ENCODE data around the gene HLA-DMA.
A peak's percentile ranks its signal among the peaks of the same experiment; 100 is the strongest.

HLA-DMA gene

DNA sequence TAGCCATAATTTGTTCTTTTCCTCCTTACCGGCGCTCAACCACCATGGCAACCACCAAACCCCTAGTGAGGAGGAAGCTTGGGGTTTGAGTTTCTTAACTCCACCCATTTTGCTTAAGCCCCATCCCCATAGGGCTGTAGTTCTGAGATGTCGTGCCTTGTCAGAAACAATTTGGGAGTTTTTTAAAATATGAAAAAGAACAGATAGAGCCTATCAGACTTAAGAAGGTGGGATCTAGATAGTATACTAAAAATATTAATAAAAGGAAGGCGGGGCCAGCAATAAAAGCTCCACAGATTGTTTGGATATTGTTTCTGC is 21.1 kb upstream of the HLA-DMA start:
- no peak for DNase-seq

DNA sequence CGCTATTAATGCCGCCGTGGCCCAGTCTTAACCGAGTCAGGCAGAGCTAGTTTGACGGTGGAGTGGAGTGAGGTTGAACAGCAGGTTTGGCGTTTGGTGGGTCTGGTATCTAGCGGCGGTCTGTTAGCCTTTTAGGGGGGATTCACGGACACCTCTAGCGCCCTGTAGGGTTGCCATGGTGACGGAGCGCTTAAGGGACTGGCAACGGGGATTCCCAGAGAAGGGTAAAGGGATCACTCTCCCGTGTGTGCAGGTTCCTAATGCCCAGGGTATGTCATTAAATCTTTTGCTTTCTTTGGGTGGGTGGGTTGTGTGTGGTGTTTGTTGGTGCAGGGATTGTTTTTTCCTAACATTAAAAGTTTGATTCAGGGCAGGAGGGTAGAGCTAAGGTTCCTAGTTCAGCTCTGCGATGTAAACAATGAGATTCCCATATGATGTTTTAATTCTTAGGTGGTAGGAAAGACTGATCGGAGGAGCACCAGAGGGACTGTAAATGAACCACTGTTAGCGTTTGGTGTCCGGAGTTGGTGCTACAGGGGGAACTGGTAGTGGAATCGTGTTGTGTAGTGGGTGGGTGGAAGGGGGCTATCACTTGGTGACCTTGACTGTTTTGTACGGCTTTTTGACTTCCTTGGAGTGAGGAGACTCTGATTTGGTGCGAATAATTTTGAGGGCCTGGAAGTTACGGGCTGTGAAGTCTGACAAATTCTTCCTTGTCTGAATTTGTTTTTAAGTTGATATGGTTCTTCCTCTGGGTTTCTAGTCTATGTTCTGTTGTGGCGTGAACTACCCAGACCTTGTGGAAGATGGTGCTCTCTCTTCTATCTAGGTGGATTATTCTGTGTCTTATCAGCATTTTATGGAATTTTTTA is 20.5 kb upstream of the HLA-DMA start:
- peak; percentile 41 for DNase-seq

DNA sequence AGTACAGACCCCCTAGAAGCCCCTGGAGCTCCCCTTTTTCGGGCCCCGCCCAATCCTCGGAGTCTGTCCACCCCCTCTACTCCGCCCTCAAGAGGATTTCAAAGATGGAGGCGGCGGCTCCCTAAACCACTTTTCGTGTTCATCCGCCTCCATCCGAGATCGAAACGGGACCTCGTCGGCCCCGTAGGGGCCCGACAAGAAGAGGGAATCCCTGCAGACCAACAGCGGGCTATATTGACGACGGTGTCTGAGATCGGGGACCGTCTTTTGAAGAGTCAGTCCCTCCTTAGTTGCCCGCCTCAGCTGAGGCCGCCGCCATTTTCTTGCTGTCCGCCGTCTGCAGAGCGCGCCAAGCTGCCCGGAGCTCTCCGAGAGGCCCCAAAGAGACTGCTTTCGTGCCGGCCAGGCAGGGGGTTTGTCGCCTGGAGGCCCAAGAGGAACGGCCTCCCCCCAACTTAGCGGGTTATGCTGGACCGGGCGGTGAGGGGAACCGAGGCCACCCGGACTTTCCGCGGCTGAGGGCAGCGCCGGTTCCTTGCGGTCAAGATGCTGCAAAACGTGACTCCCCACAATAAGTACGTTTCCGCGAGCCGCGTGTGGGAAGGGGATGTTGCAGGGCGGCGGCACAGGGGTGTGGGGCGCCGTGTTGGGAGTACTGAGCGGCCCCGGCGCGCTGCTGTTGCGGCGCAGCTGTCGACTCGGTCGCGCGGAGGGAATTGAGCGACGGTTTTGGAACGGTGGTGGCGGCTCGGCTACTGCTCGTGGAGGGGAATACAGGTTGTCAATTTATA is 19.7 kb upstream of the HLA-DMA start:
- peak; percentile 50 for DNase-seq

DNA sequence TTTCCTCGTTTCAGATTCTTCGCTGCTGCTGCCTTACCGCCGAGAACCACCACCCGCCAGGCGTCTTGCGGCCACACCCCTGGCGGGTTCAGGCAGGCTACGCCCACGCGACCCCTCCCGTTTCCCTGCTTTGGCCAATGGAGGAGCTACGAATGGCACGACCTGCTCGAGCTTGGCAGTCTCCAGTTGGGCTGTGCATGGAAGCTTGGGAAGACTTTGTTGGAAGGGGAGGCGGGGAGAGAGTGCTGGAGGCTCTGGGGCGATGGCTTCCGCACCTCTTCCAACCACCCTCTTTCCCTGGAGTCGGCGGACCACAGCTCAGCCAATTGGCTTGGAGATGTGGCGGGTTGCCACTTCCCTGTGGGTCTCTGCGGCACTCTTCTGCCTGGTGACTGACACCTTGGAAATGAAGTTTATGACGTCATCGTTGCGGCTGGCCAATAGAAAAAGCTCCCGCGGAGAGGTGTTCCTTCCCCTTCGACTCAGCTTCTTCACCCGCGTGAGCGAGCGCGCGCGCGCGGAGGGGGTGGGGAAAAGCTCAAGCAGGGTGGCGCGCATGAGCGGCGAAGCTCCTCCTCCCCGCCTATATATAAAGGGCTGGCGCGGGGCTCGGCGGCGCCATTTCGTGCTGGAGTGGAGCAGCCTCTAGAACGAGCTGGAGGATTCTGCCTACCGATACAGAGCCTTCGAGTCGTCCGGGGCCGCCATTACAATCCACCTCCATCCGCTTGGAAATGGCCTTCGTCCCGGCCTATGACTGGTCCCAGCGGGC is 18.9 kb upstream of the HLA-DMA start:
- DNase-seq = peak; percentile 98

DNA sequence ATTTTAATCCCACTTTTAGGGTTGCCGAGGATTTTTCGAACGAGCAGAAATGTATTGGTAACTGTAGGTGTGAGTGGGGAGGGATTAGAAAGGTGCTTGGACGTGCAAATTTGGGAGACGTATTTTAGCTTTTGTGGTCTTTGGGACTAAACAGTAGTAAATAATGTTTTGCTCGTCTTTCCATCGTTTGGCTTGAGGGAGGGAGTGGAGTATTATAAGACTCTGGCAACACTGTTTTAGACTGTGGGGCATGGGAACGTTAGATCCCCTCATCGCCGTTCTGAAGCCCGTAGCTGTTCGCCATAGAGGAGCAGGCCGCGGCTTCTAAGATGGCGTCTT is 18.3 kb upstream of the HLA-DMA start:
- no peak for DNase-seq

DNA sequence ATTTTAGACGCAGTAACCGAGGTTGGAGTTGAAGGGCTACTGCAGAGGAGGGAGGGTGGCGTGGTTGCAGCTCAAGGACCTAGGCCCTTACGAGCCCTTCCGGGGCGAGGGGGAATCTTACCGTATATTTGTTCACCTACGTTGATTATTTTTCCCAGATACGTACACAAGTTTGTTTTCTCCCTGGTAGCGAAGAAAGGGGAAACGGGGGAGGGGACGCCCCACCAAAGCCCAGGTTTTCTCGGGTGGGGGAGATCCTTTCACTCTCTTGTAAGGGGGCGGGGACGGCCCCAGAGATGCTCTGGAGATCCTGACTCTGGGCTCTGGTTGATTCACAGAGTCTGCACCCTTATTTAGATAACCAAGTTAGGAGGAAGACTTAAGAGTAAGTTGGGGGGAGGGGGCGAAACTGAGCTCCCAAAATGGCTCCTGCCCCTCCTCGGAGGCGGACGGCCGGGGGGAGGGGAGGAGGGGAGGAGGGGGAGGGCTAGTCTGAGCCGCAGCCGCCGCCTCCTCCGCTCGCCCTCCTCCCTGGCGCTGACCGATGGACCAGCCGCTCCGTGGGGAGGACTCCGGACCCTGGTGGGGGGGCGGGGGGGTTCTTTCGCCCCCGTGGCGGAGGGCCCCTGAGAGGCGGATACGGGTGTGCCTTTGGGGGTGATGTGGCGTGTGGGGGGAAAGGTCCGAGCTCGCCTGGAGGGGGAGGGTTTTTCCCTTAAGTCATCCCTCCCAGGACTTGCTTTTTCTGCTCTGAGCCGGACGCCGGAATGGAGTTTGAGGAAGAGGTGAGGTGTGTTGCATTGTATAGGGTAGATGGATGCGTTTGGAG is 17.7 kb upstream of the HLA-DMA start:
- DNase-seq = peak; percentile 86

DNA sequence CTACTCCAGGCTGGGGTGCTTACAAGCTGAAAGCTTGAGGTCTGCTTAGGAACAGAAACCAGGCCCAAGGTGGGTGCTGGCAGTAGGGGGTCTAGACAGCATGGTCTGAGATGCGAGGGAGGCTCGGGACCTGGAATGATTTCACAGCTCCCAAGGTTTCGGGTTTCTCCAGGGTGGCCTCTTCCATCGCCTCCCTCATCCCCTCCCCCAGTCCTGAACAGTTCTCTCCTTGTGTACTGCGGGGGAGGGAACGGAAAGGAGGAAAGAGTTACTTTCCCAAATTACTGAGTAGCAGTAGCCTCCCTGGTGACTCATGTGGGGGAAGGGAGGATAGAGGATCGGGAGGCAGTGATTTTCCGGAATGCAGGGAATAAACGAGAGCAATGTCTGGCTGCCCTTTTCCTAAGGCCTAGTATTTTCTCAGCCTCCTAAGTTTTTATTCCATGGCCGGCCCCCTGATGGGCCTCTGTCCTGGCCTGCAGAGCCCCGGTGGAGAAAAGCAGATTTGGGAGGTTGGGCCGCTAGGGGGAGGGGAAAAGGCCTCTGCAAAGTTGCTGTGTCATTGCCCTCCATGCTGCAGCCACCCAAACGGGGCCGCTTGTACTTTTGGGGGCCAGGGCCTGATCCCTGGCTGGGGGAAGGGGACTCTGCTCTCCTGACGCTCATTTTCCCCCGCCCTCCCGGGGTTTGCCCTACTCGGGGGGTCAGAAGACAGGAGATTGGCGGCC is 17.0 kb upstream of the HLA-DMA start:
- peak; percentile 83 for DNase-seq

DNA sequence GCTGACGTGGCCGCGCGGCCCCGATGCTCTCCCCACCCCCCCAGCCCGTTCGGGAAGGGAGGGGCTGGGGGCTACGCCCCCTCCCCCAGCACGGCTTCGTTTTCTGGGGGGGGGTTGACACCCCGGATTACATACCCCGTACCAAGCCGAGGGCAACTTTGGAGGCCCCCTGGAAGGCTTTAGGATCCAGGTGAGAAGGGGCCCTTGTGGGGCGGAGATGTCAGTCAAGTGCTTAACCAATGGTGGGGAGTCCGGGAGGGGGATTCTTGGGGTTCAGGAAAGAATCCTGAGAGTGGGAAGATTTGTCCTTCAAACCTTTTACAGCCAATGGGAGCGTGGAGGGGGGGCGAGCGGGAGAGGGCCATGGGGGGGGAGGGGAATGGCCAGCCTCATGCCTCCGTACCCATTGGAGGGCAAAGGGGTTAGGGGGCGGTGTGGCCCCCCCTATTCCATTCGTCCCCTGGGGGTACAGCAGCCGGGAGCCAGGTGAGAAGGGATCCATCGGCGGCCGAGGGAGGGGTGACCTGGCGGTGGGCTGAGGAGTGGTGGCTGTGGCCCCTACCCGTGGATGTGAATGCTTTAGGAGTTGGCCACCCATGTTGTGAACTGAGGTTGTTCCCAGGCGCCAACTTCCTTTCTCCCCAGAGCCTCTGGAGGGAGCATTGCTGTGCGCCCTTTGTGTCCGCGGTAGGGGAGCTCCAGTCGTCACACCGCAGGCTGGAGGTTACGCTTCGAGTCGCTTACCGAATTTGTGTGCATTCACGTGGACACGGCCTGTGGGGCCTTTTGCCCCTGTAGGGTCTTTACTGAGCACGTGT is 16.2 kb upstream of the HLA-DMA start:
- DNase-seq = peak; percentile 79

DNA sequence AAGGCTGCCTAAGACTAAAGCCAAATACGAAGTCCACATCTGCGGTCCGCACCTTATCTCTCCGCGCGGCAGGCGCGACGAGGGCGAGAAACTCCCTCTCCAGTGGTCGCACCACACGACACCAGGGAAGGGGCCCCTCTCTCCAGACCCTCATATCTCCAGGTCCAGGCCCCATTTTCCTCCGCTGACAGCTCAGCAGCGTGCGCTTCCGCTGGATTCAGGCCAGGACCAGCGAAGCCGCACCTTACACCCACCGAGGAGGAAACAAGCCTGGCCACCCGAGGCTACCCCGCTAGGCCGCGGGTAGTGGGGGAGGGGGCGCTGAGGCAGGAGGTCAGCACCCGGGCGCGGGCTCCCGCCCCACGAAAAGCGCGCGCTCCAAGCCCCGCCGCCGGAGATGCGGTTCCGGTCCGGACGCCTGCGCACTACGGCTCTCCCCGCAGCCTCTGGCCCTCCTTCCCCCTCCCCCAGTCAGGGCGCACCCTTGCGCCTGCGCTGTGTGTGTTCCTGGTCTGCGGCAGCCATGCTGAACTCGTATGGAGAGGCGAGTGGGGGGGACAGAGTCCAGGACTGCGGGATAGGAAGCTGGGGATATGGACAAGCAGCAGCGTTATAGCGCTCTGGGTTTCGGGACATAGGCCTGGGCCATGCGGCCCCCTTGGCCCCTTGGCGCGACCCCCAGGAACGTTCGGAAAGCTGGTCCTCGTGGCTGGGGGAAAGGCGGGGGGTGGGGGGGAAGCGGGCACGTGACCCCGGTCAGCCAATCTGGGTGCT is 15.4 kb upstream of the HLA-DMA start, which contains the start of gene BRD2:
BRD2 (plus strand) TSS at position 502 of the 774 bp plus-strand sequence. CDS start 4,305 bp downstream, outside the sequence.
- DNase-seq = peak; percentile 97

DNA sequence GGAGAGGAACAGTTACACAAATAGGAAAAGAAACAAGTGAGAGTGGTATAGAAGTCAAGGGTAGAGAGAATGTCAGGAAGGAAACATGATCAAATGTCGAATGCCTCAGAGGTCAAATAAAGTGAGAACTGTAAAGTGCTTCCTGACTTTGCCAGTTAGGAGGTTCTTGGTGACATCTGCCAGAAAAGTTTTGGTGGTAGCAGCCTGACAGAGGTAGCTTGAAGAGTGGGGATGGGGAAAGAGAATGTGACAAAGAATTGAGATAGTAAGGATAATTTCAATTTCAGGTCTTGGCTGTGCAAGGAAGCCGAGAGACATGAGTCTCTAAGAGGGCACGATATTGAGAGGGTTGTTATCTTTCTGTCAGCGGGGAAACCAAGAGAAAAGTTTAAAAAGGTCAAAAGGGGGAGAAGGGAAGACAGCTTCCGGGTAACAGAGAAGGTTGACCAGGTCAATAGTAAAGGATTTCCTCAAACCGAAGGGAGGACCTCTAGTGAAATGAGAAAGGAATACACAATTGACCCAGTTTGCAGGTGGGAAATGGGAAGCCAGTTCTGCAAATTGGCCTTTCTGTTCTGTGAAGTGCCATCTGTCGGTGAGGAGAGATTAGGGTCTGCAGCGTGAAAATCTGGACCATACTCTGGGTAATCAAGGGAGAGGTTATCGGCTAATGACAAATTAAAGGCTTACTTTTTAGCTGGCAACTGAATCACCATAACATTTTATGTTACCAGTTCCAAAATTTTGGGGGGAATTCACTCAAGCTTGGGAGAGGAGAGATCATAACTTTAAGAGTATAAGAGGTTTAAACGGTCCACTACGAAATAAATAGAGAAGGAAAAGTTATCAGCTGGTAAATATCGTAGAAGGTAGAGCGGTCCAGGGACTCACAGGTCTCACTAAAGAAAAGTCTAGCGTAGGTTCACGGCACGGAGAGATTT is 14.5 kb upstream of the HLA-DMA start:
- DNase-seq = no peak

DNA sequence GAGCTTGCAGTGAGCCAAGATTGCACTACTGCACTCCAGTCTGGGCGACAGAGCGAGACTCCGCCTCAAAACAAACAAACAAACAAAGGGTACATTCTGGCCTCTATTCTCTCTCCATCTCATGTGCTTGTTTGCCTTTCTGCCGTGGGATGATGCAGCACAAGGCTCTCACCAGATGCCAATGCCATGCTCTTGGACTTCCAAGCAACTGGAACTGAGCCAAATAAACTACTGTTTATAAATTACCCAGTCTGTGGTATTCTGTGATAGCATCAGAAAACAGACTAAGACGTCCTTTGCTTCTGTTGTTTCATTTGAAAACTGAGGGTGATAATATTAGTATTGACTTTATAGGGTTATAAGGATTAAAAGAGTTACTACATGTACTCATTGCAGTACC is 11.9 kb upstream of the HLA-DMA start:
- no peak for DNase-seq

DNA sequence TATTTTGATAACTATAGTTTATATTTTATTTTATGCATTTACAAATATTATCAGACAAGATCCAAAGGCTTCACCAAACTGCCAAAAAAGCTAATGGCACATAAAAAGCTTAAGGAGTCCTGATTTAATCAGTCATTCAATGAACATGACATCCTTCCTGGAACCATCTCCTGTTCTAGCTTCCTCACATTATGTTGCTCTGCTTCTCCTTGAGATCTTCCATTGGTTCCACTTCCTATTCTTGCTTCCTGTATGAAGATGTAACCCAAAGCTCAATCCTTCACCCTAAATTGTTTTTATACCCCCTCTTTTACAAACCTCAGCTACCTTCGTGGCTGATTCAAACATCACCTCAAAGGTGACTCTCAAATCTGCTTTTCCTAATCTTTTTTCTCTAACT is 11.0 kb upstream of the HLA-DMA start:
- no peak for DNase-seq

DNA sequence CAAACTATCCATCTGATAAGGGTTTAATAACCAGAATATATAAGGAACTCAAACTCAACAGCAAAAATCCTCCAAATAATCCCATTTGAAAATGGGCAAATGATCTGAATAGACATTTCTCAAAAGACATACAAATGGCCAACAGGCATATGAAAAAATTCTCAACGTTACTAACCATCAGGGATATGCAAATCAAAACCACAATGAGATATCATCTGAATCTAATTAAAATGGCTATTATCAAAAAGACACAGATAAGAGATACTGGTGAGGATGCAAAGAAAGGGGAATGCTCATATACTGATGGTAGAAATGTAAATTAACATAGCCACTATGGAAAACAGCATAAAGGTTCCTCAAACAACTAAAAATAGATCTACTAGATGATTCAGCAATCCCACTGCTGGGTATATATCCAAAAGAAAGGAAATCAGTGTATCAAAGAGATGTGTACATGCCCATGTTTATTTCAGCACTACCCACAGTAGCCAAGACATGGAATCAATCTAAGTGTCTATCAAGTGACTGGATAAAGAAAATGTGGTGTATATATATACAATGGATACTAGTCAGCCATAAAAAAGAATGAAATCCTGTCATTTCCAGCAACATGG is 9.4 kb upstream of the HLA-DMA start:
- DNase-seq = no peak

DNA sequence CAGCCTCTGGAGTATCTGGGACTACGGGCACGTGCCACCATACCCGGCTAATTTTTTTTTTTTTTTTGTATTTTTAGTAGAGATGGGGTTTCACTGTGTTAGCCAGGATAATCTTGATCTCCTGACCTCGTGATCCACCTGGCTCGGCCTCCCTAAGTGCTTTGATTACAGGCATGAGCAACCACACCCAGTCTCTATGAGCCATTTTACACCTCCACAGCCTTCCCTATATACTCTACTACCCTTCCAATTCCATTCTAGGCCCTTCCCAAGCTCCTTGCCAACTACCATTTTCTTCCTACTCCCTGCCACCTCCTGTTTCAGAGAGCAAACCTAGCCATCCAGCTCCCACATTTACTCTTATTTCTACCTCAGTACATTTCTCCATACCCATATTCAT is 7.7 kb upstream of the HLA-DMA start:
- DNase-seq = no peak

DNA sequence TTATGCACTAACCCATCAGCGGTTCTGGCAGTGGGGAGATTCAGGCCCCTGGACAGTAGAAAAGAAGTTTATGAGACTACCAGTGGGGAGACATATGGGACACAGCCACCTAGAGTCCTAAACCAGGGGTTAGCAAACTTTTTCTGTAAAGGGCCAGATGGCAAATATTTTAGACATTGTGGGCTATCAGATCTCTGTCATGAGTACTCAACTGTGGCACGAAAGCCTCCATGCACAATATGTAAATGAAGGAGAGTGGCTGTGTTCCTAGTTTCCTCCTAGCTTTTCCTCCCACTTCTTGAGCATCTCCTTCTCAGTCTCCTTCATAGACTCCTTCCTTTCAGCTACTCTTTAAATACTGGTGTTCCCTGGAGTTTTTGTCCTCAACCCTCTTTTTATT is 3.3 kb upstream of the HLA-DMA start:
- no peak for DNase-seq

DNA sequence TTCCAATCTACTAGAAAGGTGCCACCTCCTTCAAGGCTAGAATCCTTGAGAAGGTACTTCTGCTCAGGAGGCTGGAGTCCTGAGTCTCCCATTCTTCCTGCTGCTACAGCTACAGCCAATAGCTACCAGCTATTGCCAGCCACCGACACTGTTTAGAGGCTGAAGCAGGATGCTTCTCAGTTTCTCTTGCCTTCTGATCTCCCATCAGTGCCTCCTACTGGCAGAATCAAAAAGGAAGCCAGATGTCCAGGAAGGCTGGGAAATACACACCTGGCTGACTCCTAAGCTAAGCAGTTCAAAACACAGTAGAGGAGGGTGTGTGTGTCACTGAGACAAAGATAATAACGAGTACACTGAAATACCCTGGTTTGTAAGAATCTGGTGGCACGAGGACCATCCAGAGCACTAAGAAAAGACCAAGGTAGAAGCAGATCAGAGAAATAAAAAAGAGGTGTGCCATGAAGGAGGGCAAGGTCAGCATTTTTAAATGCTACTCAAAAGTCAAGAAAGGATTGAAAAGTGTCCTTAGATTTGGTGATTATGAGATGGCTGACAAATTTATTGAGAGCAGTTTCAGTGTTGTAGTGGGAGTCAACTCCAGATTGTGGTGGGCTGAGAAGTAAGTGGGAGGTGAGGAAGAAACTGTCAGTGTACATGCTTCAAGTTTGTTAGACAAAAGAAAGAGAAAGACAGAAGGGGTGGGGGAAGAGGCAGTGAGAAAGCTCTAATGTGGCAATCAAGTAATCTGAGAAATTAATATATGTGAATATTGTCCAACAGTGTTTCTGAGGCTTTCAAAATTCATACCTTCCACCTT is 2.3 kb upstream of the HLA-DMA start:
- no peak for DNase-seq

DNA sequence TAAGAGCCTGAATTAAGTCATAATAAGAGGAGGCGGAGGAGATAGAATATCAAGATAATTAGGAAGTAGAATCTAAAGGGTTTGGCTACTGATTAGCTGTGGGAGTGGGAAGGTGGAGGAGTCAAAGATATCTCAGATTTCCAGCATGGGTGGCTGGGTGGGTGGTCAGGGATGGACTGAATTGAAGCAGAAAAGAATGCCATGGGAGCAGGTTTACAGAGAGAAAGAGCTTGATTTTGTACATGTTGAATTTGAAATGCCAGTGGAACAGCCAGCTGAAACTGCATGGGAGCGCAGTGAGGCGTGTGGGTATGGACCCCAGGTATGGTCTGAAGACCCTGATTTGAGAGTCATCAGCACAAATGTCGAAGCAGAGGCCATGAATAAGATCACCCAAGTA is 1.4 kb upstream of the HLA-DMA start:
- no peak for DNase-seq

DNA sequence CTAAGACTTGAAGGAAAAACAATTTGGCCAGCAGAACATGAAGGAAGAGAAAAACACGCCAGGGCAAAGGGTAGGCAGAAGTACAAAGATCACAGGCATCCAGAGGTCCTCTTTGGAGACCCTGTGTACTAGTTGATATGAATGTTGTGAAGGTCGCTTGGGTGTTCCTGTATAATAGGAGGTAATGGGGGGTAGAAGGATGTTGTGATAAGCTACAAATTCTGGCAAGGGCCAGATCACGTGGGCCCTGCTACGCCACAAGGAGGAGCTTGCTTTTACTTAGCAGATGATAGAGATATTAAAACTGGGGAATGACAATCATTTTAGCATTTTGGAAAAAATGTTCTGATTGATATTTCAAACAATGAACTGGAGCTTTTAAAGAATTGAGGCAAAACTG is 878 bp upstream of the HLA-DMA start:
- DNase-seq = no peak

Measured in activated naive CD4-positive, alpha-beta T cell treated with anti-CD3 and anti-CD28 coated beads, Interleukin-2, amount 50 U/mL, for 16 hours (primary cell).